Left hindlimb (tissue), 1 donor: ENCODE measurements around the gene GCH1.

Source experiments
- DNase-seq: peaks from one replicate; pipeline ENCODE4 v3.0.0-alpha.2; 2018

The GCH1 gene

DNA sequence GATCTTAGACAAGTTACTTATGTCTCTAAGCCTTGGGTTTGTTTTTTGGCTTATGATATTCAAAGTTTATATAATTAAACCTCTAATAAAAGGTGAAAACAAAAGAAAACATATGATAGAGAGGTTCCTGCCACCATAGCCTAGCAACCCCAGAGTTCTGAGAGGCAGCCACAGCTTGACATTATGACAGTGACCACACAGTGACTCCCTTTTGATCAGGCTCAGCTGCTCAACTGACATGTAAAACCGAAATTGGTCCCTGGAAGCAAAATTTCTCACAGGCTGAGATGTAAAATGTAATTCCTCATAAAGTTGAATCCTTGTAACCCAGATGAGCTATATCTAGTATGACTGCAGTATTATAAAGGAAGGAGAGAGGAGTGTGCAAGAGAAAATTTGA is 108.5 kb downstream of the GCH1 start:
- DNase-seq = no peak

DNA sequence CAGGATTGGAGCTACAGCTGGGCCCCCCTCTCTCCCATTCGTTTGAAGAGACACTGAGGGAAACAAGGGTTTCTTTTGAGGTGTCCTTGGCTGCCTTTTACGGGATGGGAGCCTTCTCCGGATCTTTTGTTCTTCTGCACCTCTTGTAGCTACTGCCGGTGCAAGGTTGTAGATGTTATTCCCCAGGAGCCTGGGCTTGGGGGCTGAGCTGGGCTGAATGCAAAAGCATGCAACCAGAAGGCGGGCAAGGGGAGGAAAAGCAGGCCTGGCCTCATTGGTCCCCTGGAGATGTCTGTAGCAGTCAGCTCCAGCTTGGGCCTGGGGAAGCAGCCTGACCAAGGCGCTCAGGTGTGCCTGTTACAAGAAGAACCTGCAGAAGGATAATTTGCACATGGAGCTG is 110.3 kb downstream of the GCH1 start:
- DNase-seq = no peak
